ENCODE results near the gene SEMA3E. TPM values are rescaled to one million over a fixed set of nuclear protein-coding genes. Genes with fewer than 3 reads are reported as not detected.
A peak's percentile ranks its signal among the peaks of the same experiment; 100 is the strongest.

Gene SEMA3E
- total RNA-seq, 1 donor from 2014 or later: 0.27 TPM

- Histone ChIP-seq H3K36me3 (no peaks in the 10 kb centered on the region), H3K4me3 (no peak overlapping the region), H3K27me3 (ENCODE audit: low read depth) (no peaks in the 10 kb centered on the region), H3K27ac (replicated peaks) (no peak overlapping the region), H3K9me3 (replicated peaks) (no peaks in the 10 kb centered on the region), H3K4me1 (no peaks in the 10 kb centered on the region)
- intact Hi-C loops (cut with micrococcal nuclease): no loop called here
- TF ChIP-seq CTCF (IDR thresholded peaks at IDR 0.05; ENCODE audit: borderline replicate concordance): no peak
- no peak for DNase-seq
These were observed 283.2 kb downstream of the SEMA3E start for GRCh38 chr7:83365746-83366145.

- intact Hi-C loops (cut with micrococcal nuclease): no loop called here
- no peaks in the 10 kb centered on the region for H3K4me1 ChIP-seq
These were observed 285.9 kb downstream of the SEMA3E start for GRCh38 chr7:83362871-83363550.

GRCh38 chr7:83359108-83359507 is 289.8 kb downstream of the SEMA3E start:
- Histone ChIP-seq H3K36me3 (no peaks in the 10 kb centered on the region), H3K4me1 (no peaks in the 10 kb centered on the region), H3K27ac (replicated peaks) (no peak overlapping the region), H3K9me3 (replicated peaks) (no peaks in the 10 kb centered on the region), H3K4me3 (no peak overlapping the region), H3K27me3 (ENCODE audit: low read depth) (no peaks in the 10 kb centered on the region)
- intact Hi-C loops (cut with micrococcal nuclease): no loop called here
- no peak for DNase-seq
- TF ChIP-seq CTCF (IDR thresholded peaks at IDR 0.05; ENCODE audit: borderline replicate concordance): no peak

More at GRCh38 chr7:83362871-83363550, 285.9 kb downstream of the SEMA3E start:
- TF ChIP-seq CTCF (IDR thresholded peaks at IDR 0.05; ENCODE audit: borderline replicate concordance): no peak
- H3K36me3 ChIP-seq: no peaks in the 10 kb centered on the region
- H3K9me3 ChIP-seq (replicated peaks): no peaks in the 10 kb centered on the region
- H3K27me3 ChIP-seq (ENCODE audit: low read depth): no peaks in the 10 kb centered on the region
- H3K27ac ChIP-seq (replicated peaks): peak overlapping the region; percentile 13
- no peak for DNase-seq
- no peak overlapping the region for H3K4me3 ChIP-seq

GRCh38 chr7:83355143-83355542 is 293.8 kb downstream of the SEMA3E start:
- Histone ChIP-seq H3K27ac (replicated peaks) (no peak overlapping the region), H3K9me3 (replicated peaks) (peaks cover 16% of the 10 kb centered on the region), H3K4me1 (no peaks in the 10 kb centered on the region), H3K27me3 (ENCODE audit: low read depth) (no peaks in the 10 kb centered on the region), H3K4me3 (no peak overlapping the region), H3K36me3 (no peaks in the 10 kb centered on the region)
- intact Hi-C loops (cut with micrococcal nuclease): no loop called here
- TF ChIP-seq CTCF (IDR thresholded peaks at IDR 0.05; ENCODE audit: borderline replicate concordance): no peak
- DNase-seq: no peak

- DNase-seq: no peak
- peaks cover 41% of the 10 kb centered on the region for H3K9me3 ChIP-seq (replicated peaks)
- H3K4me3 ChIP-seq: no peak overlapping the region
- H3K27me3 ChIP-seq (ENCODE audit: low read depth): no peaks in the 10 kb centered on the region
- no peak for TF ChIP-seq CTCF (IDR thresholded peaks at IDR 0.05; ENCODE audit: borderline replicate concordance)
- no peak overlapping the region for H3K27ac ChIP-seq (replicated peaks)
- H3K4me1 ChIP-seq: no peaks in the 10 kb centered on the region
- intact Hi-C loops (cut with micrococcal nuclease): no loop called here
- no peaks in the 10 kb centered on the region for H3K36me3 ChIP-seq
These were observed 300.9 kb downstream of the SEMA3E start for GRCh38 chr7:83347945-83348444.

All from left ventricle myocardium inferior (tissue), 1 donor.